ENCODE measurements around the gene KCNG2. TPM values are rescaled to one million over a fixed set of nuclear protein-coding genes. Genes with fewer than 3 reads are reported as not detected.

KCNG2 gene
- total RNA-seq, 1 experiment from 2014 or later: not detected

DNA sequence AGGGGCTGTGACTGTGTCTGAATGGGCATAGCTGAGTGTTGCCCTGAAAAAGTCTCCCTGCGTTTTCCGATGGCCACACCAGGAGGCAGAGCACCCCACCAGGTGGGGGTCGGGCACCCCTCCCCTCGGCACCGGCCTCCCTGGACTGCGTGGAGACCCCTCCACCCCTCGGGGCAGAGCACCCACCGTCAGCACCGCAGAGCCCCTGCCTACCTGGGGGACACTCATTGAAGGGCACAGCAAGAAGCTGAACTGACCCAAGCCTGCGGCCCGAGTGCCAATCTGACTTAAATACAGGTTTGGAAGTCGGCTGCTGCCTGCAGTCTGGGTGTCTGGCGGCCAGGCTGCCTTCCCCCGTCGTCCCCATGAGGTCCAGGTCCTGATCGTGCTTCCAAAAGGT lies 69.9 kb downstream of the KCNG2 start:
- intact Hi-C loops (cut with micrococcal nuclease; ENCODE audit: unreplicated experiment): no loop called here
- no peak overlapping the region for H3K4me3 ChIP-seq (ENCODE audit: low read depth, low read length)
- no TSS peak for BruUV-seq (replicated peaks)
- CTCF ChIA-PET: no interaction called here
- H3K4me1 ChIP-seq: no peaks in the 10 kb centered on the region
- no peak for DNase-seq
- H3K9me3 ChIP-seq: no peaks in the 10 kb centered on the region
- H3K4me3 Mint-ChIP-seq (ENCODE audit: unreplicated experiment): no peak overlapping the region
- no peaks in the 10 kb centered on the region for H3K4me1 Mint-ChIP-seq (ENCODE audit: low read depth, unreplicated experiment)
- H3K9me3 Mint-ChIP-seq (ENCODE audit: unreplicated experiment): no peaks in the 10 kb centered on the region
- H3K27me3 ChIP-seq (replicated peaks; ENCODE audit: control insufficient read depth, insufficient read depth, low read length): no peaks in the 10 kb centered on the region
- no peak overlapping the region for H3K27ac Mint-ChIP-seq (ENCODE audit: unreplicated experiment)
- H3K27me3 Mint-ChIP-seq (ENCODE audit: insufficient read depth, unreplicated experiment): no peaks in the 10 kb centered on the region
- H3K36me3 ChIP-seq (ENCODE audit: control insufficient read depth, insufficient read depth, low read length): no peaks in the 10 kb centered on the region
- H3K36me3 Mint-ChIP-seq (ENCODE audit: insufficient read depth, unreplicated experiment): no peaks in the 10 kb centered on the region
- TF ChIP-seq, protein P1, sequence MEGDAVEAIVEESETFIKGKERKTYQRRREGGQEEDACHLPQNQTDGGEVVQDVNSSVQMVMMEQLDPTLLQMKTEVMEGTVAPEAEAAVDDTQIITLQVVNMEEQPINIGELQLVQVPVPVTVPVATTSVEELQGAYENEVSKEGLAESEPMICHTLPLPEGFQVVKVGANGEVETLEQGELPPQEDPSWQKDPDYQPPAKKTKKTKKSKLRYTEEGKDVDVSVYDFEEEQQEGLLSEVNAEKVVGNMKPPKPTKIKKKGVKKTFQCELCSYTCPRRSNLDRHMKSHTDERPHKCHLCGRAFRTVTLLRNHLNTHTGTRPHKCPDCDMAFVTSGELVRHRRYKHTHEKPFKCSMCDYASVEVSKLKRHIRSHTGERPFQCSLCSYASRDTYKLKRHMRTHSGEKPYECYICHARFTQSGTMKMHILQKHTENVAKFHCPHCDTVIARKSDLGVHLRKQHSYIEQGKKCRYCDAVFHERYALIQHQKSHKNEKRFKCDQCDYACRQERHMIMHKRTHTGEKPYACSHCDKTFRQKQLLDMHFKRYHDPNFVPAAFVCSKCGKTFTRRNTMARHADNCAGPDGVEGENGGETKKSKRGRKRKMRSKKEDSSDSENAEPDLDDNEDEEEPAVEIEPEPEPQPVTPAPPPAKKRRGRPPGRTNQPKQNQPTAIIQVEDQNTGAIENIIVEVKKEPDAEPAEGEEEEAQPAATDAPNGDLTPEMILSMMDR (IDR thresholded peaks at IDR 0.05; ENCODE audit: insufficient read depth in 1 of 2, low read depth in 1 of 2, low read length in 1 of 2, severe bottlenecking in 1 of 2, unreplicated experiment in 1 of 2): no peak
- POLR2A ChIA-PET: no interaction called here

DNA sequence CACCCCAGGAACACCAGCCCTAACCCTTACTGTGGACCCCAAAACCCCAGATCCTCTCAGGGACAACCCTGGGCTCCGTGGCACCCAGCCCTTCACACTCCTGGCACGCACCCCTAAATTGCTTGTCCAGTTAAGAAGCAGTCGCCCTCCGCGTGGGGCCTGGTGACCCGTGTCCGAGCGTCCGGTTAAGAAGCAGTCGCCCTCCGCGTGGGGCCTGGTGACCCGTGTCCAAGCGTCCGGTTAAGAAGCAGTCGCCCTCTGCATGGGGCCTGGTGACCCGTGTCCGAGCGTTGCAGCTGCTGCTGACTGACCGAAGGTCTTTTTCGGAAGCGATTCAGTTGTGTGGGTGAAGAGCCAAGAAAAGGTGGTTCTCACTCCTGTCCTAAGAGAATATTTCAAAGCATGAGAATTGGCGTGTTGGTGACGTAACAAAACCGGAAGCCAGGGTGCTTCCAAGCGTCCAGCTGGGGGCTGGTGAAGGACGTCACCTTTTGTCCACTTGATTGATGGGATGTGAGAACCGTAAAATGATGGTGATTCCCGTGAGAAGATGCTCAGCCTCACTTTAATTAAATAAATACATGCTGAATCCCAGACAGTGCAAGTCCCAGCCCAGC lies 70.5 kb downstream of the KCNG2 start:
- CTCF ChIA-PET: no interaction called here
- Mint-ChIP-seq H3K4me3 (ENCODE audit: unreplicated experiment) (no peak overlapping the region), H3K27ac (ENCODE audit: unreplicated experiment) (no peak overlapping the region), H3K4me1 (ENCODE audit: low read depth, unreplicated experiment) (no peaks in the 10 kb centered on the region), H3K27me3 (ENCODE audit: insufficient read depth, unreplicated experiment) (no peaks in the 10 kb centered on the region), H3K36me3 (ENCODE audit: insufficient read depth, unreplicated experiment) (no peaks in the 10 kb centered on the region), H3K9me3 (ENCODE audit: unreplicated experiment) (no peaks in the 10 kb centered on the region)
- TF ChIP-seq, protein P1 (IDR thresholded peaks at IDR 0.05; ENCODE audit: insufficient read depth in 1 of 2, low read depth in 1 of 2, low read length in 1 of 2, severe bottlenecking in 1 of 2, unreplicated experiment in 1 of 2): no peak
- Histone ChIP-seq H3K27me3 (replicated peaks; ENCODE audit: control insufficient read depth, insufficient read depth, low read length) (no peaks in the 10 kb centered on the region), H3K4me3 (ENCODE audit: low read depth, low read length) (no peak overlapping the region), H3K9me3 (no peaks in the 10 kb centered on the region), H3K36me3 (ENCODE audit: control insufficient read depth, insufficient read depth, low read length) (no peaks in the 10 kb centered on the region), H3K4me1 (no peaks in the 10 kb centered on the region)
- no TSS peak for BruUV-seq (replicated peaks)
- intact Hi-C loops (cut with micrococcal nuclease; ENCODE audit: unreplicated experiment): no loop called here
- DNase-seq: no peak
- POLR2A ChIA-PET: no interaction called here

DNA sequence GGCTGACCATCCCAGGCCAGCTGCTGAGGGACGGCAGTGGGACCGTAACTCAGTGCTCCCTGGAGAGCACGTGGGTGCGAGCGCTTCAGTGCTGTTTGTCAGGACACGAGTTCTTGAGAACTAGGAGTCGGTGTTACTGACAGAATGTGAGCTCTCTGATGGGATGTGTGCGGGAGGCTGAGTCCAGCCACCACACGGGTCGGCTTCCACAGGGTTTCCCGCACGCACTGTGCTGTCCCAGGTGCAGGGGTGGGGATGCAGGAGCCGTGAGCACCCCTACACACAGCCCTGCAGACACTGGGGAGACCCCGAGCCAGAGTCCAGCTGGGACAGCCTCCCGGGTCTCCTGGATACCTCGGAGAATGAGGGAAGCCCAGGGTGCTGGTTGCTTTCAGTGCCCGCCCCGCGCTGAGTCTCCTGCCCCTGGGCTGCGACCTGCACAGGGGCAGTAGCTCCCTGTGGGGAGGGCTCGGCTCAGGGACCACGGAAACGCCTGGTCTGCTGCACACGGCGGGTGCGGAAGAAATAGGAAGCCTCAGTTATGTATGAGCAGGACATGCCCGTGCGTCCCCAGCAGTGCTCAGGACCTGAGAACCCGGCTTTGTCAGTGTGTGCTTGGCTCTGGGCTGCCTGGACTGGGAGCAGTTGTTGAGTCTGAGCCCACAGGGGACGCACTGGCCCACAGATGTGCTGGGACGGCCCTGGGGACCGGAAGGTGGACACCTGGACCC lies 71.2 kb downstream of the KCNG2 start:
- BruUV-seq (replicated peaks): no TSS peak
- intact Hi-C loops (cut with micrococcal nuclease; ENCODE audit: unreplicated experiment): no loop called here
- no peak for DNase-seq
- Mint-ChIP-seq H3K9me3 (ENCODE audit: unreplicated experiment) (no peaks in the 10 kb centered on the region), H3K4me1 (ENCODE audit: low read depth, unreplicated experiment) (no peaks in the 10 kb centered on the region), H3K27ac (ENCODE audit: unreplicated experiment) (no peak overlapping the region), H3K4me3 (ENCODE audit: unreplicated experiment) (no peak overlapping the region), H3K36me3 (ENCODE audit: insufficient read depth, unreplicated experiment) (no peaks in the 10 kb centered on the region), H3K27me3 (ENCODE audit: insufficient read depth, unreplicated experiment) (no peaks in the 10 kb centered on the region)
- CTCF ChIA-PET: no interaction called here
- H3K4me3 ChIP-seq (ENCODE audit: low read depth, low read length): no peak overlapping the region
- TF ChIP-seq, protein P1 (IDR thresholded peaks at IDR 0.05; ENCODE audit: insufficient read depth in 1 of 2, low read depth in 1 of 2, low read length in 1 of 2, severe bottlenecking in 1 of 2, unreplicated experiment in 1 of 2): no peak
- no peaks in the 10 kb centered on the region for H3K9me3 ChIP-seq
- H3K27me3 ChIP-seq (replicated peaks; ENCODE audit: control insufficient read depth, insufficient read depth, low read length): no peaks in the 10 kb centered on the region
- POLR2A ChIA-PET: no interaction called here
- no peaks in the 10 kb centered on the region for H3K36me3 ChIP-seq (ENCODE audit: control insufficient read depth, insufficient read depth, low read length)
- no peaks in the 10 kb centered on the region for H3K4me1 ChIP-seq
